Adipose tissue (tissue), 3 donors: ENCODE data around the gene ASPSCR1. TPM values are rescaled to one million over a fixed set of nuclear protein-coding genes. Genes with fewer than 3 reads are reported as not detected.
A peak's percentile ranks its signal among the peaks of the same experiment; 100 is the strongest.

Source experiments
- H3K27ac ChIP-seq: one replicate; pipeline ENCODE4 v1.5.1; 2013; ENCODE audit warnings: low read depth, low read length
- WGBS, 3 donors: extraction: QIAGEN DNeasy Blood & Tissue Kit; methylation state at CpG; one replicate each; pipeline ENCODE4 v1.1.7; 2013; 5-methylcytosine and 5-hydroxymethylcytosine counted together
- polyA plus RNA-seq, 3 donors: library from polyadenylated mRNA; stranded (reverse); fragments of 200-250 nt; gene quantifications; one replicate each; pipeline ENCODE4 v1.2.3, GENCODE V29; 2013
- donor health status: healthy with polysubstance abuse.
- donor health status: Bipolar disorder and iron deficiency.
- donor health status: healthy.

The ASPSCR1 gene
- polyA plus RNA-seq, 3 donors: 17.7 to 35.4 (median 31.0) TPM

GRCh38 chr17:82064433-82065192 lies 87.2 kb downstream of the ASPSCR1 start:
- no peak overlapping the region for H3K27ac ChIP-seq
- 15 to 45% (median 37%) methylated on average over 36 of the region's 36 CpGs for whole genome bisulfite sequencing, 3 donors

- WGBS, 3 donors: 0 to 1% (median 1%) methylated on average over 45 to 47 of the region's 47 CpGs
Observed at GRCh38 chr17:82065193-82065637, 87.8 kb downstream of the ASPSCR1 start.

DNA sequence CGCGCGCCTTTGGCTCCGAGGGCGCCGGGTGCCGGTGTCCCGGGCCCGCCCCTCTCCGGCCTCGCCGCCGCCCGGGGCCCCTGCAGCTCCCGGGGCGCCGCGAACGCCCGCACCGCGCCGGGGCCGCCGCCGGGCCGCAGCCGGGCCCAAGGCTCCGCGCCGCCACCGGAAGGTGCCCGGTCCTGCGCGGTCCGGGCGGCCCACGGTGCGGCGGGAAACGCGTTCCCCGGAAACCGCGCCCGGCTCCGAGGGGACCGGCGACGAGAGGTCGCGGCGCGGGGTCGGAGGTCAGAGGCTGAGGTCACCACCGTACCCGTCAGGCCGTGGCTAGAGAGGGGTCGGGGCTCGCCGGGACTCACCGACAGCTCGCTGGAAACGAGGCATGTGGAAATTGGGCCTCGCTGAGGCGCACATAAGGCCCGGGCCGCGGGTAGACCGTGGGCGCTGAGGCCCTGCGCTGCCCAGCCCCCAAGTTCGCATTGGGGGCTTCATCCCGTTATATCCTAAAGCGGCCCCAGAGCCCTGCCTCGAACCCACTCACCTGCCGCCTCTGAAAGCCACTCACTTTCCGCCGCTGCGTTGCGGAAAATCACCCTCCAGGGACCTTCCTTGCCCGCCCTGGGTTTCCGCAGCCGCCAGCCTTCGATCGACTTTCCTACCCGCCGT lies 88.3 kb downstream of the ASPSCR1 start, which contains the start of gene DUS1L:
DUS1L (minus strand) TSS at position 167 of the 666 bp plus-strand sequence. CDS start 745 bp downstream, outside the sequence.
- peak within 1 kb of the TSS; percentile 43 for H3K27ac ChIP-seq
- WGBS, 3 donors: 9 to 15% (median 9%) methylated on average over 63 to 88 of the region's 88 CpGs

More at GRCh38 chr17:82065193-82065637, 87.8 kb downstream of the ASPSCR1 start:
- H3K27ac ChIP-seq: no peak overlapping the region

Other genes starting within 250 kb of the ASPSCR1 start
- gene GCGR, start 173.5 kb upstream of the ASPSCR1 start, polyA plus RNA-seq: 1 to 10 TPM in 1 of 3 donors, under 1 TPM in 1, not detected in 1; 0.12 to 1.4 TPM
- gene MCRIP1, start 144.3 kb upstream of the ASPSCR1 start, polyA plus RNA-seq: 100 to 1,000 TPM in 2 of 3 donors, 10 to 100 TPM in 1; 92.8 to 190 (median 116) TPM
- under 1 TPM in 2 of 3 donors, not detected in 1; 0.15 to 0.58 TPM for gene PPP1R27, start 142.6 kb upstream of the ASPSCR1 start, polyA plus RNA-seq
- gene P4HB, start 117.1 kb upstream of the ASPSCR1 start, polyA plus RNA-seq: 1,000 to 10,000 TPM in 1 of 3 donors, 100 to 1,000 TPM in 2; 377 to 2,064 (median 453) TPM
- gene ARHGDIA, start 106.3 kb upstream of the ASPSCR1 start, polyA plus RNA-seq: 100 to 1,000 TPM; 133 to 351 (median 249) TPM
- 10 to 100 TPM; 20.0 to 46.4 (median 37.9) TPM for gene ALYREF, start 86.0 kb upstream of the ASPSCR1 start, polyA plus RNA-seq
- 100 to 1,000 TPM; 160 to 319 (median 193) TPM for gene ANAPC11, start 85.9 kb upstream of the ASPSCR1 start, polyA plus RNA-seq
- under 1 TPM in 2 of 3 donors, not detected in 1; 0.23 to 0.77 TPM for gene NPB, start 75.4 kb upstream of the ASPSCR1 start, polyA plus RNA-seq
- 10 to 100 TPM; 30.4 to 76.4 (median 54.3) TPM for gene PCYT2, start 66.2 kb upstream of the ASPSCR1 start, polyA plus RNA-seq
- gene SIRT7, start 59.5 kb upstream of the ASPSCR1 start, polyA plus RNA-seq: 10 to 100 TPM; 12.6 to 19.6 (median 19.0) TPM
- 10 to 100 TPM in 2 of 3 donors, 1 to 10 TPM in 1; 5.2 to 13.9 (median 13.8) TPM for gene MAFG, start 49.9 kb upstream of the ASPSCR1 start, polyA plus RNA-seq
- gene PYCR1, start 40.3 kb upstream of the ASPSCR1 start, polyA plus RNA-seq: 10 to 100 TPM in 2 of 3 donors, 1 to 10 TPM in 1; 9.2 to 63.5 (median 34.9) TPM
- gene MYADML2, start 30.4 kb upstream of the ASPSCR1 start, polyA plus RNA-seq: not detected
- under 1 TPM; 0.03 to 0.67 (median 0.31) TPM for gene NOTUM, start 16.4 kb upstream of the ASPSCR1 start, polyA plus RNA-seq
- gene CENPX, start 45.2 kb downstream of the ASPSCR1 start, polyA plus RNA-seq: 10 to 100 TPM; 60.7 to 80.9 (median 76.8) TPM
- 10 to 100 TPM in 1 of 3 donors, 1 to 10 TPM in 2; 7.3 to 10.2 (median 8.1) TPM for gene LRRC45, start 45.7 kb downstream of the ASPSCR1 start, polyA plus RNA-seq
- gene RAC3, start 54.0 kb downstream of the ASPSCR1 start, polyA plus RNA-seq: 10 to 100 TPM; 10.4 to 32.2 (median 17.0) TPM
- gene DCXR, start 60.1 kb downstream of the ASPSCR1 start, polyA plus RNA-seq: 100 to 1,000 TPM; 136 to 361 (median 220) TPM
- 10 to 100 TPM; 39.4 to 51.2 (median 41.1) TPM for gene RFNG, start 74.2 kb downstream of the ASPSCR1 start, polyA plus RNA-seq
- 10 to 100 TPM; 58.9 to 89.2 (median 77.5) TPM for gene GPS1, start 74.3 kb downstream of the ASPSCR1 start, polyA plus RNA-seq
- 100 to 1,000 TPM in 1 of 3 donors, 10 to 100 TPM in 2; 71.2 to 118 (median 80.9) TPM for gene DUS1L, start 88.2 kb downstream of the ASPSCR1 start, polyA plus RNA-seq
- gene FASN, start 120.6 kb downstream of the ASPSCR1 start, polyA plus RNA-seq: 1,000 to 10,000 TPM in 1 of 3 donors, 100 to 1,000 TPM in 2; 464 to 3,885 (median 885) TPM
- 10 to 100 TPM; 22.7 to 23.7 (median 22.9) TPM for gene CCDC57, start 235.2 kb downstream of the ASPSCR1 start, polyA plus RNA-seq